Measurements from ENCODE around the gene JPH3. TPM values are rescaled to one million over a fixed set of nuclear protein-coding genes. Genes with fewer than 3 reads are reported as not detected.

JPH3 gene
- total RNA-seq (2021; fragmentation: NEBNext Ultra II Directional; extraction: Animal tissue kit (Norgen Biotek cat#: 25700)) = not detected
- long read RNA-seq = 0 reads

DNA sequence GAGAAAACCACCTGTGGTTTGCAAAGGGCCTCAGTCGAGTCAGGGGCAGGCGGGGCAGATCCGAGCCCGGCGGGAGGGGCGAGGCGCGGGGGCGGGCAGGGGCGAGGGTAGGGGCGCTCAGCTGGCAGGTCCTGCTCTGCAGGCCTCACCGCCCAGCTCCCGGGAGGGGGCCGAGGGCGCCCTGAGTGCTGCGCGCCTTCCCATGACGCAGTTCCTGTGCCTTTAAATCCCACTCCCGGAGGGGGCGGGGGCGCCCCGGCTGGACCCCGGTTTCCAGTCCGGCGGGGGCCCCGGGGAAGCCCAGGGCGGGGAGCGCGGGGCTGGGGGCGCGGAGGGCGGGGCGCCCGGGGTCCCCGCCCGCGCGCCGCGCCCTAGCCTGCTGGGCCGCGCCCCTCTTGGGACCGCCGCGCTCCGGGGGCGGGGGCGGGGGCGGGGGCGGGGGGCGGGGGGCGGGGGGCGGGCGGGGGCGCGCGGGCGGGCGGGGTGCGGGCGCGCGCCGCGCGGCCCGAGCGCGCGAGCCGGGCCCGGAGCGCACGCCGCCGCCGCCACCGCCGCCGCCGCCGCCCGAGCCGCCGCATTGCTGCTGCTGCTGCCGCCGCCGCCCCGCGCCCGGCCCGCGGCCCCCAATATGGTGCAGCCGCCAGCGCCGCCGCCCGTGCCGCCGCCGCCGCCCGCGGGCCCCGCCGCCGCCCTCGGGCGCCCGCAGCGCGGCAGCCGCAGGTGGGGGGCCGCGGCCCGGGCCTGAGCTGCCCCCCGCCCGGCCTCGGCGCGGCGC, at the start of gene JPH3:
Gene JPH3, plus strand, starts transcription at position 508 of the 775 bp plus-strand sequence. CDS start 639 bp downstream, outside the sequence.
- H3K4me1 Mint-ChIP-seq (ENCODE audit: low read depth) = no peaks in the 10 kb centered on the region
- no peak for DNase-seq
- no peak within 1 kb of the TSS for H3K27ac Mint-ChIP-seq
- TF ChIP-seq, protein P1, sequence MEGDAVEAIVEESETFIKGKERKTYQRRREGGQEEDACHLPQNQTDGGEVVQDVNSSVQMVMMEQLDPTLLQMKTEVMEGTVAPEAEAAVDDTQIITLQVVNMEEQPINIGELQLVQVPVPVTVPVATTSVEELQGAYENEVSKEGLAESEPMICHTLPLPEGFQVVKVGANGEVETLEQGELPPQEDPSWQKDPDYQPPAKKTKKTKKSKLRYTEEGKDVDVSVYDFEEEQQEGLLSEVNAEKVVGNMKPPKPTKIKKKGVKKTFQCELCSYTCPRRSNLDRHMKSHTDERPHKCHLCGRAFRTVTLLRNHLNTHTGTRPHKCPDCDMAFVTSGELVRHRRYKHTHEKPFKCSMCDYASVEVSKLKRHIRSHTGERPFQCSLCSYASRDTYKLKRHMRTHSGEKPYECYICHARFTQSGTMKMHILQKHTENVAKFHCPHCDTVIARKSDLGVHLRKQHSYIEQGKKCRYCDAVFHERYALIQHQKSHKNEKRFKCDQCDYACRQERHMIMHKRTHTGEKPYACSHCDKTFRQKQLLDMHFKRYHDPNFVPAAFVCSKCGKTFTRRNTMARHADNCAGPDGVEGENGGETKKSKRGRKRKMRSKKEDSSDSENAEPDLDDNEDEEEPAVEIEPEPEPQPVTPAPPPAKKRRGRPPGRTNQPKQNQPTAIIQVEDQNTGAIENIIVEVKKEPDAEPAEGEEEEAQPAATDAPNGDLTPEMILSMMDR (IDR thresholded peaks at IDR 0.05) = no peak
- H3K9me3 Mint-ChIP-seq = peaks cover 4% of the 10 kb centered on the region; the same call in 1 of the 2 replicates
- H3K27me3 Mint-ChIP-seq (ENCODE audit: insufficient read depth) = peaks cover 56% of the 10 kb centered on the region
- H3K36me3 Mint-ChIP-seq (ENCODE audit: low read depth) = no peaks in the 10 kb centered on the region
- H3K4me3 Mint-ChIP-seq = no peak within 1 kb of the TSS

DNA sequence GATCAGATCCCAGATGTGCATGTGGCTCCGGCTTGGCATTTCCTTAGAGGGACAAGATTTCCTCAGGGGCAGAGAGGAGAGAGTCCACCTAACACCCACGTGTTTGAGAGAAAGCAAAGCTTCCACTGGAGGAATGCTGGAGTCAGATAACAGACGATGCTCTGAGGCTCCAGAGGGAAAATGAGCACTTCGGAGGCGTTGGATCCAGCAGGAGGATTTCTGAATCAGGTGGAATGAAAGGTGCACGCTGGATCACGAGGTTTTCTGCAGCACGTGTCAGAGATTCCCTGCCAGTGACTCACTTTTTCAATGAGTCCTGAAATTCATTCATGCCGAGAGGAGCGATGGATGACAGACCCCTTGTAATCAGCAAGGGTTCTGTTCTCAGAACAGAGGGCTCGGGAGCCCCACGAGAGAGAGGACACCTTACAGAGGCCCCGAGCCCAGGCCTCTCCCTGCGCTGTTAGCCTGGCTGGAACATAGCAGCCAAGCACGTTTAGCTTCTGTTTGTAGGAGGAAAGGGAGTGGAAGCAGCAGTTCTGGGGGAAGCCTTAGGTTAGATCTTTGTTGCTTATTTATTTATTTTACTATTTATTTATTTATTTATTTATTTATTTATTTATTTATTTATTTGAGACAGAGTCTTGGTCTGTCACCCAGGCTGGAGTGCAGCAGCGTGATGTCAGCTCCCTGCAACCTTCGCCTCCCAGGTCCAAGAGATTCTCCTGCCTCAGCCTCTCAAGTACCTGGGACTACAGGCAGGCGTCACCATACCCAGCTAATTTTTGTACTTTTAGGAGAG, 49.3 kb upstream of the JPH3 start:
- TF ChIP-seq, protein P1 (IDR thresholded peaks at IDR 0.05) = no peak
- H3K27ac Mint-ChIP-seq = no peak overlapping the region
- H3K9me3 Mint-ChIP-seq = no peaks in the 10 kb centered on the region
- H3K4me1 Mint-ChIP-seq (ENCODE audit: low read depth) = peaks cover 14% of the 10 kb centered on the region
- no peak for DNase-seq
- H3K27me3 Mint-ChIP-seq (ENCODE audit: insufficient read depth) = peaks cover 16% of the 10 kb centered on the region
- no peak overlapping the region for H3K4me3 Mint-ChIP-seq
- no peaks in the 10 kb centered on the region for H3K36me3 Mint-ChIP-seq (ENCODE audit: low read depth)

DNA sequence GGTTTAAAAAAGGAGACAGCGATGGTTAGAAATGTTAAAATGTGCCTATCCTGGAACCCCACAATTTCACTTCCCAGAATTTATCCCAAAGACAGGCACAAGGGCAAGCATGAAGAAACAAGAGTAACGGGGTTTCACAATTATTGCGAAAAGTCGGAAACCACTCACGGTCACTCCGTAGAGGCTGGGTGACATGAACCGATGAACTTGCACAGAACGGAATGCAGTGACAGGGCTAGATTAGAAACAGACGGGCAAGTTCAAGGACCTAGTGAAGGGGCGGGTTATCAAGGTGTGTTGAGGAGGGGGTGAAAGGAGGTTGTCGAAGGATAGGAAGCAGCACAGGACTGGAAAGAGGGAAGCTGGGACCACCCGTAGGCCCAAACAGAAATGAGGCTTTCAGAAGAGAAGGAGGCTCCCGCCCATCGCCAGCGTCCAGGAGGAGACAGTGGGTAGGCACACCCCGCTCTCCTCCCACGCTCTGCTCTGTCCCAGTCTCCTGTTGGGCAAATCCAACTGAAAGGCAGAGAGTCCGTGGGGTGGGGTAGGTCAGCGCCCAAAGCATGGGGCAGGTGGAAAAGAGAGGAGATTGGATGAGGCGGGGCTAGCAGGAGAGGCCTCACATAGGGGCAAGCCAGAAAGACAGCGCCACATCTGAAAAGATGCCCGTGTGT, 47.4 kb upstream of the JPH3 start:
- Mint-ChIP-seq H3K9me3 (no peaks in the 10 kb centered on the region), H3K27me3 (ENCODE audit: insufficient read depth) (peaks cover 15% of the 10 kb centered on the region), H3K4me1 (ENCODE audit: low read depth) (peaks cover 12% of the 10 kb centered on the region), H3K4me3 (no peak overlapping the region), H3K27ac (no peak overlapping the region), H3K36me3 (ENCODE audit: low read depth) (no peaks in the 10 kb centered on the region)
- TF ChIP-seq, protein P1 (IDR thresholded peaks at IDR 0.05) = no peak
- DNase-seq = no peak

DNA sequence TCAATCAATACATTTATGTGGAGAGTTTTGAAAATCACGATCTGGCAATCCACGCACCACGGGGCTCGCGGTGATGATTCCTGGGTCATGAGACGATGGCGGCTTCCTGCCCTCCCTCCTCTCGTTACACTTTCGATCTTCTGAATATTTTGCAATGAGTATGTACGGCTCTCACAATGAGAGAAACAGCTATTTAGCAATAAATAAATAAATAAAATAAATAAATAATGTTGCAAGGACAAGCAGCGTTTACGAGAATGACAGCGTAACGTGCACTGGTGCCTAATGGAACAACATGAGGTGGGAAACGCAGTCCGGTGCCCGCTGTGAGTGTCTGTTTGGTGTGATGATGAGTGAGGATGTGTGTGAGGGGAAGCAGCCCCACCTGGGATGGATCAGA, 46.7 kb upstream of the JPH3 start:
- no peak overlapping the region for H3K4me3 Mint-ChIP-seq
- TF ChIP-seq, protein P1 (IDR thresholded peaks at IDR 0.05) = no peak
- no peaks in the 10 kb centered on the region for H3K36me3 Mint-ChIP-seq (ENCODE audit: low read depth)
- H3K4me1 Mint-ChIP-seq (ENCODE audit: low read depth) = peaks cover 7% of the 10 kb centered on the region
- no peak overlapping the region for H3K27ac Mint-ChIP-seq
- H3K9me3 Mint-ChIP-seq = no peaks in the 10 kb centered on the region
- peaks cover 18% of the 10 kb centered on the region for H3K27me3 Mint-ChIP-seq (ENCODE audit: insufficient read depth)
- DNase-seq = no peak

DNA sequence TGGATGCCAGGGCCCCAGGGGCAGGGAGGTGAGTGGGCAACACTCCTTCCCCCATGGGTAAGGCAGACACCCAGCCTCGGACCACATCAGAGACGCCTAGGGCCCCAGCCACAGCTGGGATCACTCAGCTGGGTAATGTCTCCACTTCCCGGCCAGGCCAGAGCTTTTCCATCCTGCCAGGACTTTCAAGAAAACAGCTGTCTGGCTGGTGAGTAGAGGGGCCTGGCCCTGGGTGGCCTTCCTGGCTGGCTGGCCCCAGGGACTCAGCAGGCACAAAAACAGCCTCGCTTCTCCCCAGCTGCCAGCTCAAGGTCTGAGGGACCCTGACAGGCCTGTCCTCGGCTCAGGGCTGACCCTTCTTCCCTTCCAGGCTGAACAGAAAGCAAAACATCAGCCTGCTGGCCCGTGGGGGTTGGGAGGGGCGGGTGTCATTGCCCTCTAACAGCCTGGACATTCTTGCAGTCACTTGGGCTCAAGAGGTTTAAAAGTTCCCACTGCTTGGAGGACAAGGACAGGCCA, 45.3 kb upstream of the JPH3 start:
- Mint-ChIP-seq H3K27me3 (ENCODE audit: insufficient read depth) (peaks cover 18% of the 10 kb centered on the region), H3K9me3 (no peaks in the 10 kb centered on the region), H3K27ac (no peak overlapping the region), H3K4me1 (ENCODE audit: low read depth) (peaks cover 7% of the 10 kb centered on the region), H3K36me3 (ENCODE audit: low read depth) (no peaks in the 10 kb centered on the region), H3K4me3 (no peak overlapping the region)
- DNase-seq = no peak
- TF ChIP-seq, protein P1 (IDR thresholded peaks at IDR 0.05) = no peak
